Subcutaneous adipose tissue (tissue), 4 donors: ENCODE results near the gene KRT78. TPM values are rescaled to one million over a fixed set of nuclear protein-coding genes. Genes with fewer than 3 reads are reported as not detected.

Source experiments
- total RNA-seq, 4 donors: library from RNA; depleted of rRNA; stranded (reverse); fragments of >200 nt; gene quantifications; one replicate each; pipeline ENCODE4 v1.1.0, GENCODE V29; 2016
- TF ChIP-seq, protein P1 (sequence below): fragments of 450-650 bp; IDR thresholded peaks from one replicate; pipeline ENCODE4 v1.5.1; 2016; ENCODE audit warnings: low read depth, mild to moderate bottlenecking, control low read depth, antibody characterized with exemption, moderate library complexity

Gene KRT78
- total RNA-seq, 4 donors from 2014 or later = not detected

DNA sequence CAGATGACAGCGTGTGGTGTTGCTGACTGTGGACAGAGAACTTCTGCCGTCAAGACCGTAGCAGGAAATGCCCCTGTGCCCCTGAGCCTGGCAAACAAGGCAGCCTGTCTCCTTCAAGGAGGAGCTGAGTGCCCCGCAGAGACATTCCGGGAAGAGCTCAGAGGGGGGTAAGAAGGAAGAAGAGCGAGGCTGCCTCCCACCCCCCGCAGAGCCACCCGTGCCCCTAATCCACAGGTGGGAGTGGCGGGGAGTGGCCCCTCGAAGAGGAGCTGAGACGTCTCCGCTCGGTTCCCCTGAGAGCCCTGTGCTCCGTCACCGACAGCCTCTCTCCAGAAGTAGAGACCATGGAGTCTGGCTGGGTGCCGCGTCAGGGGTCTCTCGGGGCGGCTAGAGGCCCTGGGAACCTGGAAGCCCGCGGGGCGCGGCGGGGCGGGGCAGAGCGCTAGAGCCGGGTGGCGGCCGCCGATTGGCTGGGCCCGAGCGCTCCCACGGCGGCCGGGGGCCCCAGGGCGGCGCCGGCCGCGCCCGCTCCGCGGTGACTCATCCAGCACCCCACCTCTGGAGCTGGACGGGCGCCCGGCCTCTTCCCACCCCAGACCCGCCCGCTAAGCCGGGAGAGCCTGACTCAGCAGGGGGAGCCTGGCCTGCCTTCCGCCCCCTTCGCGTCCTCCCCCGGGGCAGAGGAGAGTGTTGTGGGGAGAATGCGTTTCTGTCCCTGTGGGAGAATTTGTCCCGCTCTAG is 25.2 kb upstream of the KRT78 start:
- TF ChIP-seq, protein P1, sequence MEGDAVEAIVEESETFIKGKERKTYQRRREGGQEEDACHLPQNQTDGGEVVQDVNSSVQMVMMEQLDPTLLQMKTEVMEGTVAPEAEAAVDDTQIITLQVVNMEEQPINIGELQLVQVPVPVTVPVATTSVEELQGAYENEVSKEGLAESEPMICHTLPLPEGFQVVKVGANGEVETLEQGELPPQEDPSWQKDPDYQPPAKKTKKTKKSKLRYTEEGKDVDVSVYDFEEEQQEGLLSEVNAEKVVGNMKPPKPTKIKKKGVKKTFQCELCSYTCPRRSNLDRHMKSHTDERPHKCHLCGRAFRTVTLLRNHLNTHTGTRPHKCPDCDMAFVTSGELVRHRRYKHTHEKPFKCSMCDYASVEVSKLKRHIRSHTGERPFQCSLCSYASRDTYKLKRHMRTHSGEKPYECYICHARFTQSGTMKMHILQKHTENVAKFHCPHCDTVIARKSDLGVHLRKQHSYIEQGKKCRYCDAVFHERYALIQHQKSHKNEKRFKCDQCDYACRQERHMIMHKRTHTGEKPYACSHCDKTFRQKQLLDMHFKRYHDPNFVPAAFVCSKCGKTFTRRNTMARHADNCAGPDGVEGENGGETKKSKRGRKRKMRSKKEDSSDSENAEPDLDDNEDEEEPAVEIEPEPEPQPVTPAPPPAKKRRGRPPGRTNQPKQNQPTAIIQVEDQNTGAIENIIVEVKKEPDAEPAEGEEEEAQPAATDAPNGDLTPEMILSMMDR = no peak

DNA sequence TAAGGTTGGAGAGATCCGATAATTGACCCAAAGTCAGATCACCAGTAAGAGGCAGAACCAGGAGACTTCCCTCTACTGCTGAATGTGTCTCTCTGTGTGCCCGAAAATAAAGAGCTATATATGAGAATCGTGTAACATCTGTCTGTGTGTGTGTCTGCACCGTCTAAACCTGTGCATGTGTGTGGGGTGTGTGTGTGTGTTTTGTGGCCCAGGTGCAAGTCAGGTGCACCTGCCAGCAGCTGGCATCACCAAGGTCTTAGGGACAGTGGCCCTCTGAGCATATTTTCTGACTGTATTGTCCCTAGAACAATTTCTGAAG is 24.7 kb upstream of the KRT78 start:
- TF ChIP-seq, protein P1 = no peak

DNA sequence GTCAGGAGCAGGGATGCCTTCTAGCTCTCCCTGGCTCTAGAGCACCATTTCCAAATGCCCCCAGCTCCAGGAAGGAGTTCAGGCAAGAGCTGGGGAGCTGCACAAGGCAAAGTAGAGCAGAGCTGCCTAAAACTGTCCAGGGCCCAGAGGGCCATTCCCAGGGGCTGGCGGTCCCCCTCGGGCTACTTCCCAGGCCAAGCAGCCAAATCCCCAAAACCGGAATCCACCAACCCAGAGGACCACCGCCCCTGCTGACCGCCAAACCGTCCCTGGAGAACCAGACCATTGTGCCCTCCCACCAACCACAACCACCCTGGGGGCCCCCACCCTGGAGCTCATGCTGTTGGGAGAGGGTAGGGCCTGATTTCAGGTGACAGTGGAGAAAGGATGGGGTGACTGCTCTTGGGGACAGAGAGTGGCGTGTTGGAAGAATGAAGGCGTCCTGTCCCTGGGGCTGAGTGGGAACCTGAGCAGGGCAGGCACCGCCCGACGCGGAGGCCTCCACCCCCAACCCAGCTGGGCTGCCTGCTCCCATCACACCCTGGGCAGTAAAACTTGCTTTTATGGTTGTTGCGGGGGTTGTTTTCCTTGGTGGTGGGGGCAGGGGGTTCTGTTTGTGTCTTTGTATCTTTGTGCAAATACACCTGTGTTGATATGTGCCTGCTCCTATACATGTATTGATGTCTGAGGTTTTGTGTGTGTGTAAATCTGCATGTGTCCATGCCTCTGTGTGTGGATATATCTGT is 24.0 kb upstream of the KRT78 start:
- TF ChIP-seq, protein P1 = no peak

DNA sequence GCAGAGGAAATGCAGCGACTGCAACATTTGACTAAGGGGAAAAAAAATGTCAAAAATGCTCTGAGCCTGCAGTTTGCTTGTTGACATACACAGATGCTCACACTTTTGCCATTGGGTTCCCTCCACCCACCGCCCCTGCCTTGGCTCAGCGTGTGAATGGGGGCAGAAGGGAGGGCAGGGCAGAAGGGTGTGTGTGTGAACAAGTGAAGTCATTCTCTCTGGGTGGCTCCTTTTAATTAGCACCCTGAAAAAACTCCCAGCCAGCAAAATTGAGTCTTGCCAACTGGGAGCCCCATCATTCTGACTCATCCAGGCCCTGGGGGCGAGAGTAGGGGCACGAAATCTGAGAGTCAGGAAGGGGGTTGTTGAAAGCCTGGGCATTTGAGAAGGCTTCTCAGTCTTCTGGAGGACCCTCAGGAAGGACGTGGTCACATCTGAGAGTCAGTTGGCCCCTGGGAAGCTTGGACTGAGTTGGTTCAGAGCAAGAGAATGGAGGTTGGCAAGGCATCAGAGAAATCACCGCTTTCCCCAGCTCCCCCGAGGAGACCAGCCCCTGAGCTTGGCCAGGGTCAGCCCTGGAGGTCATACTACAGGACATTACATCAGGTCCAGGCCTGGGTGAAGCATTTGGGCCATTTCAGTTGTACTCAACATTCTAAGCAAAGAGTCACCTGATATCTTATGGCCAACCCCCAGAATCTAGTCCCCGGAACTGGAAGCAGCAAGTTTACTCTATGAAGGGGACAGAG is 22.7 kb upstream of the KRT78 start:
- TF ChIP-seq, protein P1 = no peak

DNA sequence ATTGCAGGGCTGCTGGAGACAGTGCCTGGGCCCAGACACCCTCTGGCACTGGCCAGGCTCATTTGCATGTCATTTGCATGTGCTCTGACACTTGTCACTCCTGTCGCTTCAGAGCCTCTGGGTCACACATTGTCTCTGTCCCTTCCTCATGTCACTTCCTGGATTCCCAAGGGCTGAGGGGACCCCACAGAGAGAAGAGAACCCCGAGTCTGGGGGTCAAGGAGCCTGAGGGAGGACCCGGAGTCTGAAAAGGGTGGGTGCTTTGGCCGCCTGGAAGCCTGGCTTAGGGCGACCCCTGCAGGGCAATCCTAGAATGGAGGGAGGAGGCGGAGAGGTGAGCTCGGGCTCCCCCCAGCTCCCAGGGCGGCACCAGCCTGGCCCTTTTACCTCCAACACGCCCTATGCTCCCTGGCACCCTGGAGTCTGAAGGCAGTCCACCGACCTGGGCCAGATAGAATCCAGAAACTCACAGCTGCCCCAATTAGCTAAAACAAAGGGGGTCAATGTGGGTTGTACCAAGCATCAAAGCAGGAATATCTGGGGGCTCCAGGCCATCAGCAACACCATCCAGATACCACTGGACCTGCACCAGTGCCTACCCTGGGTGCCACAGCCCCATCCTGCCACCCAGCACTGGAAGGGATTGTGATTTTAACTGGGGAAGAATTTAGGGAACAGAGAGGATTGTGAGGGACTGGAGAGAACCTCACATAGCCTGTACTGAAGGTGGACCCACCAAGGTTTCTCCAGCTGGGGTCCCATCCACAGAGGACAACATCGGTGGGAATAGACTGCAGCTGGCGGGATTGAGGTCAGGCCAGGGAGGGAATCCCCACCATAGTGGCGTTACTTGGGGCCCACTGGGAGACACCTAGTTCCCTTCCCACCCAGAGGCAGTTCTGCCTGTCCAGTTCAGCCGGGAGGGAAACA is 21.8 kb upstream of the KRT78 start:
- TF ChIP-seq, protein P1 = no peak

DNA sequence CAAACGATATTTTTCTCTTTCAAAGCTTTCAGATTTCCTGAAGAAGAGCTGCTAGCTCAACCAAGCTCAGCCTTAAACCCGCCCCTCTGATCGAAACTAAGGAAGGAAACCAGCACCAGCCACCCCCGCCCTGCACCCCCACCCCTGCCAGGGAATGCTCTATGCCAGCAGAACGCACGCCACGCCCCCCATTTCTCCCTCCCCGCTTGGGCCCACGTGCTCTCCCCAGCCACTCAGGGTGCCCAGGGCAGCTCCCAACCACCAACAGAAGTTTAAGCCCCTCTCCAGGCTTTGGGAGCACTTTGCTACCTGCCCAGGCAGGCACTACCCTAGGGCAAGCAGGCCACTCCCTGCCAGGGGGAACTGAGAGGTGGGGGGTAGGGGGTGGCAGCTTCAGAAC is 18.8 kb upstream of the KRT78 start:
- TF ChIP-seq, protein P1 = no peak
